Endothelial cell (in vitro differentiated cells): ENCODE data around the gene NRSN2. TPM values are rescaled to one million over a fixed set of nuclear protein-coding genes. Genes with fewer than 3 reads are reported as not detected.

Experiments
- DNase-seq: peaks from one replicate; pipeline ENCODE4 v3.0.0; 2021; ENCODE audit warnings: low spot score
- H3K27ac Mint-ChIP-seq: one replicate; pipeline ENCODE4 v1.8.0; 2021; ENCODE audit warnings: mixed read lengths, inconsistent platforms; ENCODE audit not compliant: unreplicated experiment
- H3K27me3 Mint-ChIP-seq: one replicate; pipeline ENCODE4 v1.8.0; 2021; ENCODE audit warnings: mild to moderate bottlenecking, moderate library complexity, mixed read lengths, inconsistent platforms; ENCODE audit not compliant: unreplicated experiment
- H3K36me3 Mint-ChIP-seq: one replicate; pipeline ENCODE4 v1.8.0; 2021; ENCODE audit warnings: mild to moderate bottlenecking, low read depth, mixed read lengths, inconsistent platforms; ENCODE audit not compliant: unreplicated experiment
- H3K4me1 Mint-ChIP-seq: one replicate; pipeline ENCODE4 v1.8.0; 2021; ENCODE audit warnings: mild to moderate bottlenecking, mixed read lengths, inconsistent platforms; ENCODE audit not compliant: unreplicated experiment
- H3K4me3 Mint-ChIP-seq: one replicate; pipeline ENCODE4 v1.8.0; 2021; ENCODE audit warnings: mild to moderate bottlenecking, mixed read lengths, inconsistent platforms; ENCODE audit not compliant: unreplicated experiment
- H3K9me3 Mint-ChIP-seq: one replicate; pipeline ENCODE4 v1.8.0; 2021; ENCODE audit warnings: mixed read lengths, inconsistent platforms; ENCODE audit not compliant: unreplicated experiment
- CTCF ChIP-seq: fragments of 200-600 bp; sonication (generic); IDR thresholded peaks from one replicate; pipeline ENCODE4 v1.5.0; 2021; ENCODE audit warnings: antibody characterized with exemption; ENCODE audit not compliant: unreplicated experiment
- total RNA-seq: library from RNA; stranded (reverse); fragmentation: NEBNext Ultra II Directional; extraction: Animal tissue kit (Norgen Biotek cat#: 25700); gene quantifications from one replicate; pipeline ENCODE4 v1.2.1, GENCODE V29; 2021; ENCODE audit not compliant: unreplicated experiment

Gene NRSN2
- total RNA-seq, 1 donor from 2014 or later = 43.2 TPM

GRCh38 chr20:403582-403957, 56.7 kb downstream of the NRSN2 start:
- no peaks in the 10 kb centered on the region for H3K9me3 Mint-ChIP-seq
- peaks cover 8% of the 10 kb centered on the region for H3K36me3 Mint-ChIP-seq
- H3K4me3 Mint-ChIP-seq = no peak overlapping the region
- TF ChIP-seq CTCF = no peak
- no peak for DNase-seq
- H3K27me3 Mint-ChIP-seq = peaks cover 10% of the 10 kb centered on the region
- H3K4me1 Mint-ChIP-seq = peaks cover 9% of the 10 kb centered on the region
- H3K27ac Mint-ChIP-seq = no peak overlapping the region

- no peak overlapping the region for H3K4me3 Mint-ChIP-seq
- H3K27ac Mint-ChIP-seq = no peak overlapping the region
- H3K4me1 Mint-ChIP-seq = peaks cover 13% of the 10 kb centered on the region
- TF ChIP-seq CTCF = no peak
- H3K36me3 Mint-ChIP-seq = peaks cover 8% of the 10 kb centered on the region
- DNase-seq = no peak
- peaks cover 10% of the 10 kb centered on the region for H3K27me3 Mint-ChIP-seq
- H3K9me3 Mint-ChIP-seq = no peaks in the 10 kb centered on the region
Measured at GRCh38 chr20:404088-404487, 57.2 kb downstream of the NRSN2 start.

Other genes starting within 250 kb of the NRSN2 start
- not detected for gene DEFB126, start 204.5 kb upstream of the NRSN2 start, total RNA-seq
- gene DEFB127, start 189.7 kb upstream of the NRSN2 start, total RNA-seq = not detected
- not detected for gene DEFB128, start 157.4 kb upstream of the NRSN2 start, total RNA-seq
- not detected for gene DEFB129, start 119.9 kb upstream of the NRSN2 start, total RNA-seq
- gene DEFB132, start 89.4 kb upstream of the NRSN2 start, total RNA-seq = not detected
- 27.5 TPM for gene C20orf96, start 56.4 kb upstream of the NRSN2 start, total RNA-seq
- 40.0 TPM for gene ZCCHC3, start 49.5 kb upstream of the NRSN2 start, total RNA-seq
- gene SOX12, start 21.6 kb upstream of the NRSN2 start, total RNA-seq = 64.7 TPM
- gene TRIB3, start 33.6 kb downstream of the NRSN2 start, total RNA-seq = 24.2 TPM
- gene RBCK1, start 61.2 kb downstream of the NRSN2 start, total RNA-seq = 68.8 TPM
- gene TBC1D20, start 115.4 kb downstream of the NRSN2 start, total RNA-seq = 29.9 TPM
- 128 TPM for gene CSNK2A1, start 196.7 kb downstream of the NRSN2 start, total RNA-seq